Endodermal cell (in vitro differentiated cells): ENCODE measurements around the gene ARID4A. TPM values are rescaled to one million over a fixed set of nuclear protein-coding genes. Genes with fewer than 3 reads are reported as not detected.

Experiments
- DNase-seq: peaks from one replicate; pipeline ENCODE4 v3.0.0-alpha.2; 2017
- H3K27ac ChIP-seq: 2 replicates; pipeline ENCODE4 v1.5.1; 2013; ENCODE audit warnings: mild to moderate bottlenecking, low read depth, low read length, moderate library complexity
- H3K27me3 ChIP-seq: 2 replicates; pipeline ENCODE4 v1.6.1; 2013; ENCODE audit warnings: mild to moderate bottlenecking, low read length, moderate library complexity; ENCODE audit not compliant: insufficient read depth, control insufficient read depth, poor library complexity, severe bottlenecking
- H3K36me3 ChIP-seq: 2 replicates; pipeline ENCODE4 v1.7.0; 2013; ENCODE audit warnings: mild to moderate bottlenecking, low read length, moderate library complexity; ENCODE audit not compliant: control insufficient read depth, insufficient read depth
- H3K4me1 ChIP-seq: one replicate; pipeline ENCODE4 v1.7.0; 2013; ENCODE audit warnings: low read length; ENCODE audit not compliant: control insufficient read depth, insufficient read depth
- H3K4me3 ChIP-seq: 2 replicates; pipeline ENCODE4 v1.5.1; 2013; ENCODE audit warnings: mild to moderate bottlenecking, low read length, moderate library complexity
- H3K9ac ChIP-seq: 2 replicates; pipeline ENCODE4 v1.6.1; 2013; ENCODE audit warnings: mild to moderate bottlenecking, low read length, moderate library complexity; ENCODE audit not compliant: poor library complexity, severe bottlenecking; ENCODE audit errors: extremely low read depth
- H3K9me3 ChIP-seq: 2 replicates; pipeline ENCODE4 v1.6.1; 2013; ENCODE audit warnings: mild to moderate bottlenecking, low read length, moderate library complexity; ENCODE audit not compliant: control insufficient read depth
- H3K27ac Mint-ChIP-seq: 2 replicates; pipeline ENCODE4 v1.8.0; 2020; ENCODE audit warnings: mixed read lengths
- H3K27me3 Mint-ChIP-seq: 2 replicates; pipeline ENCODE4 v1.8.0; 2021; ENCODE audit warnings: mild to moderate bottlenecking, mixed read lengths; ENCODE audit not compliant: insufficient read depth
- H3K36me3 Mint-ChIP-seq: 2 replicates; pipeline ENCODE4 v1.8.0; 2020; ENCODE audit warnings: low read depth, mixed read lengths
- H3K4me1 Mint-ChIP-seq: 2 replicates; pipeline ENCODE4 v1.8.0; 2020; ENCODE audit warnings: mixed read lengths
- H3K4me3 Mint-ChIP-seq: 2 replicates; pipeline ENCODE4 v1.8.0; 2020; ENCODE audit warnings: mild to moderate bottlenecking, moderate library complexity, mixed read lengths
- H3K9me3 Mint-ChIP-seq: 2 replicates; pipeline ENCODE4 v1.8.0; 2020; ENCODE audit warnings: mild to moderate bottlenecking, mixed read lengths
- CTCF ChIP-seq: fragments of 200-600 bp; sonication (generic); conservative IDR thresholded peaks from 2 replicates; pipeline ENCODE4 v1.5.0; 2021; ENCODE audit warnings: antibody characterized with exemption, mild to moderate bottlenecking
- WGBS, 2 experiments: methylation state at CpG; one replicate each; pipeline versions ENCODE4 v1.1.5 to v1.1.7; 2013; ENCODE audit warnings: missing lambda C conversion rate in 2 of 2, mixed read lengths in 1 of 2; ENCODE audit not compliant: insufficient coverage in 1 of 2, insufficient read length in 1 of 2; 5-methylcytosine and 5-hydroxymethylcytosine counted together
- total RNA-seq, 2 donors: library from RNA; stranded (reverse); fragmentation: NEBNext Ultra II Directional in 1 of 2; extraction: Animal tissue kit (Norgen Biotek cat#: 25700) in 1 of 2; gene quantifications; 2 replicates in 1 of 2; 3 replicates in 1 of 2; pipeline ENCODE4 v1.2.1, GENCODE V29; 2021

ARID4A gene
- total RNA-seq, 2 donors from 2014 or later, result 22.1 to 24.5 TPM

GRCh38 chr14:58285132-58285531 lies 13.2 kb upstream of the ARID4A start:
- no peak overlapping the region for H3K27ac Mint-ChIP-seq
- WGBS, 2 experiments, result 93 to 98% methylated on average over 3 of the region's 4 CpGs
- H3K27ac ChIP-seq, result no peak overlapping the region
- no peaks in the 10 kb centered on the region for H3K4me1 ChIP-seq
- H3K4me1 Mint-ChIP-seq, result peaks cover 3% of the 10 kb centered on the region
- H3K27me3 ChIP-seq, result no peaks in the 10 kb centered on the region
- peaks cover 92% of the 10 kb centered on the region for H3K36me3 ChIP-seq
- no peak overlapping the region for H3K4me3 Mint-ChIP-seq
- TF ChIP-seq CTCF, result no peak
- H3K9me3 Mint-ChIP-seq, result no peaks in the 10 kb centered on the region
- no peak overlapping the region for H3K9ac ChIP-seq
- H3K27me3 Mint-ChIP-seq, result no peaks in the 10 kb centered on the region
- H3K4me3 ChIP-seq, result no peak overlapping the region
- DNase-seq, result no peak
- peaks cover 75% of the 10 kb centered on the region for H3K36me3 Mint-ChIP-seq
- H3K9me3 ChIP-seq, result no peaks in the 10 kb centered on the region

GRCh38 chr14:58287607-58288042 lies 10.7 kb upstream of the ARID4A start:
- Mint-ChIP-seq H3K9me3 (no peaks in the 10 kb centered on the region), H3K4me3 (no peak overlapping the region), H3K27ac (no peak overlapping the region), H3K27me3 (no peaks in the 10 kb centered on the region), H3K36me3 (peaks cover 66% of the 10 kb centered on the region), H3K4me1 (no peaks in the 10 kb centered on the region)
- 89 to 93% methylated on average over 3 of the region's 3 CpGs for WGBS, 2 experiments
- H3K27me3 ChIP-seq, result no peaks in the 10 kb centered on the region
- H3K4me3 ChIP-seq, result no peak overlapping the region
- H3K36me3 ChIP-seq, result peaks cover 95% of the 10 kb centered on the region
- H3K9me3 ChIP-seq, result no peaks in the 10 kb centered on the region
- no peak overlapping the region for H3K9ac ChIP-seq
- H3K27ac ChIP-seq, result no peak overlapping the region
- H3K4me1 ChIP-seq, result no peaks in the 10 kb centered on the region
- no peak for TF ChIP-seq CTCF
- DNase-seq, result no peak

- no peaks in the 10 kb centered on the region for H3K9me3 ChIP-seq
- Mint-ChIP-seq H3K4me1 (no peaks in the 10 kb centered on the region), H3K9me3 (no peaks in the 10 kb centered on the region), H3K36me3 (peaks cover 67% of the 10 kb centered on the region), H3K27me3 (no peaks in the 10 kb centered on the region), H3K4me3 (no peak overlapping the region), H3K27ac (no peak overlapping the region)
- WGBS, 2 experiments, result 91 to 100% methylated on average over 3 of the region's 3 CpGs
- H3K27ac ChIP-seq, result no peak overlapping the region
- no peak overlapping the region for H3K9ac ChIP-seq
- H3K4me1 ChIP-seq, result no peaks in the 10 kb centered on the region
- no peak overlapping the region for H3K4me3 ChIP-seq
- H3K27me3 ChIP-seq, result no peaks in the 10 kb centered on the region
- DNase-seq, result no peak
- H3K36me3 ChIP-seq, result peaks cover 95% of the 10 kb centered on the region
- no peak for TF ChIP-seq CTCF
Measured at GRCh38 chr14:58288106-58288792, 10.1 kb upstream of the ARID4A start.
